Liver (tissue), 9 donors: ENCODE results near the gene HRG. TPM values are rescaled to one million over a fixed set of nuclear protein-coding genes. Genes with fewer than 3 reads are reported as not detected.

Source experiments
- DNase-seq: peaks from one replicate; pipeline ENCODE4 v3.0.0-alpha.2; 2017; ENCODE audit warnings: low spot score
- H3K27ac ChIP-seq, 2 donors: one replicate each; pipeline ENCODE4 v1.7.0; 2013; ENCODE audit warnings: inconsistent platforms in 2 of 2, low read length in 2 of 2, control low read depth in 1 of 2, low read depth in 1 of 2, mild to moderate bottlenecking in 1 of 2
- H3K27me3 ChIP-seq, 4 donors: one replicate each; pipeline versions ENCODE4 v1.6.1 to v1.7.0; 2013; ENCODE audit warnings: low read length in 3 of 4, inconsistent platforms in 1 of 4, mild to moderate bottlenecking in 1 of 4, moderate library complexity in 1 of 4; ENCODE audit not compliant: control insufficient read depth in 4 of 4, insufficient read depth in 4 of 4
- H3K36me3 ChIP-seq, 4 donors: one replicate each; pipeline versions ENCODE4 v1.6.1 to v1.7.0; 2013; ENCODE audit warnings: low read length in 3 of 4, mild to moderate bottlenecking in 3 of 4, low read depth in 1 of 4, moderate library complexity in 1 of 4; ENCODE audit not compliant: control insufficient read depth in 4 of 4, insufficient read depth in 3 of 4
- H3K4me1 ChIP-seq, 4 donors: one replicate each; pipeline versions ENCODE4 v1.6.1 to v1.7.0; 2013; ENCODE audit warnings: low read length in 3 of 4, mild to moderate bottlenecking in 3 of 4, moderate library complexity in 1 of 4; ENCODE audit not compliant: control insufficient read depth in 4 of 4, insufficient read depth in 4 of 4
- H3K4me3 ChIP-seq, 3 donors: one replicate each; pipeline versions ENCODE4 v1.6.1 to v1.7.0; 2013; ENCODE audit warnings: low read length in 3 of 3, control low read depth in 1 of 3, low read depth in 1 of 3, mild to moderate bottlenecking in 1 of 3
- H3K9ac ChIP-seq, 2 donors: one replicate each; pipeline ENCODE4 v1.7.0; 2013; ENCODE audit warnings: low read length in 2 of 2, mild to moderate bottlenecking in 2 of 2, moderate library complexity in 2 of 2, control low read depth in 1 of 2, low read depth in 1 of 2
- H3K9me3 ChIP-seq, 4 donors: one replicate each; pipeline versions ENCODE4 v1.6.1 to v1.7.0; 2013; ENCODE audit warnings: low read length in 3 of 4; ENCODE audit not compliant: control insufficient read depth in 4 of 4
- ATF3 ChIP-seq: IDR thresholded peaks from 2 replicates; pipeline ENCODE4 v1.6.1; 2016; ENCODE audit warnings: antibody characterized with exemption
- EGR1 ChIP-seq, 2 donors: IDR thresholded peaks; 2 replicates each; pipeline ENCODE4 v1.6.1; 2016 to 2018; ENCODE audit warnings: antibody characterized with exemption in 2 of 2, low read depth in 2 of 2
- FOXA1 ChIP-seq: IDR thresholded peaks from 2 replicates; pipeline ENCODE4 v1.6.1; 2016; ENCODE audit warnings: antibody characterized with exemption
- FOXA2 ChIP-seq: IDR thresholded peaks from 2 replicates; pipeline ENCODE4 v1.6.1; 2016; ENCODE audit warnings: antibody characterized with exemption
- GABPA ChIP-seq, 2 donors: IDR thresholded peaks in 1 of 2; conservative IDR thresholded peaks in 1 of 2; 2 replicates each; pipeline ENCODE4 v1.6.1; 2016; ENCODE audit warnings: antibody characterized with exemption in 2 of 2, mild to moderate bottlenecking in 1 of 2, moderate library complexity in 1 of 2
- HNF4A ChIP-seq, 2 donors: conservative IDR thresholded peaks; 2 replicates each; pipeline ENCODE4 v1.6.1; 2016; ENCODE audit warnings: antibody characterized with exemption in 2 of 2, mild to moderate bottlenecking in 2 of 2
- HNF4G ChIP-seq: IDR thresholded peaks from 2 replicates; pipeline ENCODE4 v1.6.1; 2016; ENCODE audit warnings: antibody characterized with exemption
- MAX ChIP-seq: IDR thresholded peaks from 2 replicates; pipeline ENCODE4 v1.6.1; 2016; ENCODE audit warnings: antibody characterized with exemption
- NR2F2 ChIP-seq: IDR thresholded peaks from 2 replicates; pipeline ENCODE4 v1.6.1; 2016; ENCODE audit warnings: antibody characterized with exemption
- RAD21 ChIP-seq, 2 donors: IDR thresholded peaks; 2 replicates each; pipeline ENCODE4 v1.6.1; 2016; ENCODE audit warnings: antibody characterized with exemption in 2 of 2, mild to moderate bottlenecking in 2 of 2
- REST ChIP-seq: IDR thresholded peaks from 2 replicates; pipeline ENCODE4 v1.6.1; 2016; ENCODE audit warnings: antibody characterized with exemption, mild to moderate bottlenecking
- RXRA ChIP-seq, 2 donors: IDR thresholded peaks; 2 replicates each; pipeline ENCODE4 v1.6.1; 2017 to 2018; ENCODE audit warnings: antibody characterized with exemption in 2 of 2, mild to moderate bottlenecking in 1 of 2
- SP1 ChIP-seq: IDR thresholded peaks from 2 replicates; pipeline ENCODE4 v1.6.1; 2018; ENCODE audit warnings: antibody characterized with exemption, mild to moderate bottlenecking
- TAF1 ChIP-seq: conservative IDR thresholded peaks from 2 replicates; pipeline ENCODE4 v1.6.1; 2016; ENCODE audit warnings: antibody characterized with exemption, mild to moderate bottlenecking
- YY1 ChIP-seq: IDR thresholded peaks from 2 replicates; pipeline ENCODE4 v1.6.1; 2016; ENCODE audit warnings: antibody characterized with exemption, mild to moderate bottlenecking
- ZBTB33 ChIP-seq: IDR thresholded peaks from 2 replicates; pipeline ENCODE4 v1.6.1; 2016; ENCODE audit warnings: antibody characterized with exemption
- WGBS: extraction: QIAGEN DNeasy Blood & Tissue Kit; methylation state at CpG from one replicate; pipeline ENCODE4 v1.1.7; 2013; 5-methylcytosine and 5-hydroxymethylcytosine counted together
- polyA plus RNA-seq, 2 donors: library from polyadenylated mRNA; stranded (reverse) in 1 of 2; unstranded in 1 of 2; fragments of 200-250 nt in 1 of 2; fragments of >200 nt in 1 of 2; fragmentation: Nextera tagmentation in 1 of 2; extraction: Ambion mirVana in 1 of 2; gene quantifications; one replicate each; pipeline versions ENCODE4 v1.2.1 to v1.2.3, GENCODE V29; 2013 to 2015
- total RNA-seq, 2 donors: library from RNA; depleted of rRNA; stranded (reverse); fragments of >200 nt; gene quantifications; one replicate each; pipeline ENCODE4 v1.2.3, GENCODE V29; 2014
- donor health status: healthy.
- donor health status: healthy.
- donor health status: healthy.
- donor health status: healthy.
- donor health status: healthy.

The HRG gene
- total and polyA plus RNA-seq, 4 donors, result 41.8 to 837 (median 227) TPM

GRCh38 chr3:186669378-186670084 is 3.7 kb downstream of the HRG start (continued):
- TF ChIP-seq ZBTB33 (no peak), FOXA1 (no peak), REST (no peak), YY1 (no peak), MAX (no peak)

- Histone ChIP-seq H3K9ac (no peak overlapping the region), H3K27ac (no peak overlapping the region), H3K36me3 (peaks cover 2 to 52% (median 31%) of the 10 kb centered on the region in 4 donors), H3K4me3 (no peak overlapping the region), H3K27me3 (no peaks in the 10 kb centered on the region), H3K4me1 (peaks cover 0 to 21% (median 13%) of the 10 kb centered on the region in 4 donors), H3K9me3 (no peaks in the 10 kb centered on the region)
- TF ChIP-seq NR2F2 (no peak), TAF1 (no peak), RXRA (IDR thresholded peaks at IDR 0.05) (no peak), ATF3 (no peak), FOXA2 (no peak)
- no peak for DNase-seq
Measured at GRCh38 chr3:186670155-186670554, 4.3 kb downstream of the HRG start.

GRCh38 chr3:186671051-186671450 is 5.2 kb downstream of the HRG start:
- 92% methylated on average over 3 of the region's 3 CpGs for WGBS
- no peak overlapping the region for H3K4me3 ChIP-seq
- no peak for TF ChIP-seq MAX
- TF ChIP-seq FOXA1, result no peak
- TF ChIP-seq RXRA (IDR thresholded peaks at IDR 0.05), result no peak
- TF ChIP-seq TAF1, result no peak
- no peak for TF ChIP-seq GABPA (IDR thresholded peaks at IDR 0.05 in 1 of 2, conservative IDR thresholded peaks at IDR 0.05 in 1 of 2)
- no peak for TF ChIP-seq RAD21 (IDR thresholded peaks at IDR 0.05)
- TF ChIP-seq ZBTB33, result no peak
- no peak for TF ChIP-seq YY1
- no peak for TF ChIP-seq HNF4A (conservative IDR thresholded peaks at IDR 0.05)
- TF ChIP-seq ATF3, result no peak
- TF ChIP-seq HNF4G, result no peak
- TF ChIP-seq REST, result no peak
- no peak for TF ChIP-seq FOXA2
- TF ChIP-seq EGR1 (IDR thresholded peaks at IDR 0.05; ENCODE audit: low read depth in 2 of 2), result no peak
- no peak for TF ChIP-seq SP1

More at GRCh38 chr3:186671051-186671450, 5.2 kb downstream of the HRG start:
- H3K9ac ChIP-seq, result no peak overlapping the region
- H3K27me3 ChIP-seq, result no peaks in the 10 kb centered on the region
- no peaks in the 10 kb centered on the region for H3K9me3 ChIP-seq
- DNase-seq, result no peak
- peaks cover 0 to 16% (median 11%) of the 10 kb centered on the region in 4 donors for H3K4me1 ChIP-seq
- H3K36me3 ChIP-seq, result peaks cover 2 to 56% (median 33%) of the 10 kb centered on the region in 4 donors
- H3K27ac ChIP-seq, result no peak overlapping the region
